Right lobe of liver (tissue), 4 donors: ENCODE results near the gene DNAJC11.

Source experiments
- CTCF ChIP-seq, 4 donors: fragments of 200-600 bp in 3 of 4; fragments of 450-650 bp in 1 of 4; IDR thresholded peaks; one replicate each; pipeline versions ENCODE4 v1.5.1 to v1.8.0; 2016 to 2022; ENCODE audit warnings: antibody characterized with exemption in 4 of 4, mild to moderate bottlenecking in 2 of 4
- POLR2A ChIP-seq: fragments of 450-650 bp; IDR thresholded peaks from one replicate; pipeline ENCODE4 v1.6.1; 2017; ENCODE audit warnings: antibody characterized with exemption, mild to moderate bottlenecking
- donor health status: DM: no; HTN: no; CAD: no.
- donor health status: DM: no; HTN: no; CAD: no.
- donor health status: DM: no; HTN: yes; CAD: no.

DNA sequence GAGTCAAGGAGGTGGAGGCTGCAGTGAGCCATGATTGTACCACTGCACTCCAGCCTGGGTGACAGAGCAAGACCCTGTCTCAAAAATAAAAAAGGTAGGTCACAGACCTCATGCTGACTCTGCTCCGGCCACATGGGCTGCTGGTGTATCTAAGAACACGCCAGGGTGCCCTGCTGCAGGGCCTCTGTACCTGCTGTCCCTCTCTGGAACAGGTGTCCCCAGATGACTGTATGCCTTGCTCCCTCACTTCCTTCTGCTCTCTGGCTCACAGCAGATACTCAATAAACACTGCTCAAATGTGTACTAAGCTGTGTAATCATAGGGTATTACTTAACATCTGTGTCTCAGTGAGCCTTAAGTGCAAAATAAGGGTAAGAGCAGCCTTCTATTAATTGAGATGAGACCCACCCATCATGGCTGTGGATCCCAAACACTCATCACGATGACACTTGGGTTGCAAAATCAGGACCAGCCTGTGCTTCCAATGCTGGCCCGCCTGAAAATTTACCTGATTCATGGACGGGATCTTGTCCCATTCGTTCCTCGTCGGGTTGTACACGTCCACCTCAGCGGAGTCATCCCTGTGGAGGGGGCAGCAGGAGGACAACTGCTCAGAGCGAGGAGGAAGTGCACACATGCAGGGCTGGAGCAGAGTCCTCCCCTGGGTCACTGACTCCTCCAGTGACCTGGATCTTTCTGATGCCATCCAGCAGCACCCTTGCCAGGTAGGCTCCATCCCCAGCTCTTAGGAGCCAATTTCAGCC is 106.5 kb downstream of the DNAJC11 start:
- TF ChIP-seq CTCF (IDR thresholded peaks at IDR 0.05) (no peak), POLR2A (no peak)
